GM19193 (cell line): Measurements from ENCODE around the gene TSEN54.
A peak's percentile ranks its signal among the peaks of the same experiment; 100 is the strongest.

Experiments used
- POLR2A ChIP-seq: IDR thresholded peaks from 4 replicates; pipeline ENCODE4 v1.6.1; 2011; ENCODE audit not compliant: insufficient read depth, insufficient read length; ENCODE audit errors: extremely low read depth

TSEN54 gene

GRCh38 chr17:75570772-75571171, 54.4 kb downstream of the TSEN54 start:
- TF ChIP-seq POLR2A, result no peak

- TF ChIP-seq POLR2A, result peak; percentile 28
Observed at GRCh38 chr17:75571197-75571884, 55.0 kb downstream of the TSEN54 start.

- no peak for TF ChIP-seq POLR2A
Observed at GRCh38 chr17:75571885-75572215, 55.5 kb downstream of the TSEN54 start.

- TF ChIP-seq POLR2A, result no peak
Observed at GRCh38 chr17:75572713-75573539, 56.6 kb downstream of the TSEN54 start.

- TF ChIP-seq POLR2A, result no peak
Observed at GRCh38 chr17:75573540-75573957, 57.2 kb downstream of the TSEN54 start.

- TF ChIP-seq POLR2A, result no peak
Observed at GRCh38 chr17:75573994-75574393, 57.7 kb downstream of the TSEN54 start.
